GM19452 (cell line): Measurements from ENCODE around the gene GOPC.

Experiments used
- ATAC-seq: cut with Tn5 transposase; IDR thresholded peaks from one replicate; pipeline ENCODE4 v1.9.1; 2021; ENCODE audit not compliant: unreplicated experiment

The GOPC gene

DNA sequence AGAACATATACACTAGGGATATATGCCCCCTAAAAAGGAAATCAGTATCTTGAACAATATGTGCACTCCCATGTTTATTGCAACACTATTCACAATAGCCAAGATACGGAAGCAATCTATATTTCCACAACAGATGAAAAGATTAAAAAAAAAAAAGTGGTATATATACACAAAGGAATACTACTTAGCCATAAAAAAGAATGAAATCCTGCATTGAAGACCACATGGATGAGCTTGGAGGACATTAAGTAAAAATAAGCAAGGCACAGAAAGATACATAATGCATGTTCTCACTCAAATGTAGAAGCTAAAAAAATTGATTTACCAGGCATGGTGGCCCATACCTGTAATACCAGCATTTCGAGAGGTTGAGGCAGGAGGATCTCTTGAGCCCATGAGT lies 4.6 kb downstream of the GOPC start:
- ATAC-seq: no peak

DNA sequence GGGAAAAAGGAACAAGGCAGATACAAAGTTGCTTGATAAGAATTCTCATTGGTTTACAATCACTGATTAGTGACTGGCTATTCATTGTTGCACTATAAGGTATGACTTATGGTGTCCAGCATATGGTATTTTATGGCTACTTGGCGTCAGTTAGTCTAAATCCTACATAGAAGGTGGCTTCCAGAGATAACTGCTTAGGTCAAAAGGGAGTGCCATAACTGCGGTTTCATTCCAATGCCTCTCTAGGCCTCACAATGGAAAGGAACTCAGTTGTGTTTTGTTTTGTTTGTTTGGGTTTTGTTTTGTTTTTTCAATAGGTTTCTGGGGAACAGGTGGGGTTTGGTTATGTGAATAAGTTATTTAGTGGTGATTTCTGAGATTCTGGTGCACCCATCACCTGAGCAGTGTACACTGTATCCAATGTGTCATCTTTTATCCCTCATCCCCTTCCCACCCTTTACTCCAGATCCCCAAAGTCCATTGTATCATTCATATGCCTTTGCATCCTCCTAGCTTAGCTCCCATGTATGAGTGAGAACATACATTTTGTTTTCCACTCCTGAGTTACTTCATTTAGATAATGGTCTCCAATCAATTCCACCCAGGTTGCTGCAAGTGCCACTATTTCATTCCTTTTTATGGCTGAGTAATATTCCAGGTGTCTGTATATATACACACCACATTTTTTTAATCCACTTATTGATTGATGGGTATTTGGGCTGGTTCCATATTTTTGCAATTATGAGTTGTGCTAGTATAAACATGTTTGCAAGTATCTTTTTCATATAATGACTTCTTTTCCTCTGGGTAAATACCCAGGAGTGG lies 7.0 kb downstream of the GOPC start:
- no peak for ATAC-seq

DNA sequence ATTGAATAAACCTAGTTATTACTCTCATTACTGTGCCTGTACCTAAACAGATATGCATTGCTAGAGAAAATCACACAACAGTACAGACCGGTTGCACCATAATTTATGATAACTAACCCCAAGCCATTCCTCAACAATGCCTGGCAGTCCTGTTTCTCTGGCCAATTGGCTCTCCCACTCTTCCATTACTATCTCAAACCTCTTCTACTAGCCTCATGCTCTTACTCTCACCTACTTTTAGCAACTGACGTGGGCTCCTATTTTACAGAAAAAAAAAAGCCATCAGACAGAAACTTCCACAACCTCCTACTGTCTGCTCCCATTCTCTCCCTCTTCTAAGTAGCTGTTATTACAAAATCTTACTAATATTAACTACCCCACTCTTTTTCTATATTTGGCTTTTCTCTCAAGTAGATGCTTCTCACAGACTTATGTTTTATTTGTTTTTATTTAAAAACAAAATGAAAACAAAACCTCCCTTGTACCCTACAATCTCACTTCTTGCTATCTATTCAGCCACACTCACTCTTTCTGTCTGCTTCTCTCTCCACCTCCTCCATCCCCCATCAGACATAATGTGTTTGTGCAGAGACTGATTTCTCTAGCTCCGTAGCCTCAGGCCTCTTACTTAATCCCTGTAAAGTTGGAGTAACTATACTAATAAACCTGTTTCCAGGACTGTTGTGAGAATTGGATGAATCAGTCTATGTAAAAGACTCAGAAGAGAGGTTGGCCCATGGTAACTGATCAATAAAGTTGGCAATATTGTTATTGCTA lies 9.1 kb downstream of the GOPC start:
- ATAC-seq: no peak

DNA sequence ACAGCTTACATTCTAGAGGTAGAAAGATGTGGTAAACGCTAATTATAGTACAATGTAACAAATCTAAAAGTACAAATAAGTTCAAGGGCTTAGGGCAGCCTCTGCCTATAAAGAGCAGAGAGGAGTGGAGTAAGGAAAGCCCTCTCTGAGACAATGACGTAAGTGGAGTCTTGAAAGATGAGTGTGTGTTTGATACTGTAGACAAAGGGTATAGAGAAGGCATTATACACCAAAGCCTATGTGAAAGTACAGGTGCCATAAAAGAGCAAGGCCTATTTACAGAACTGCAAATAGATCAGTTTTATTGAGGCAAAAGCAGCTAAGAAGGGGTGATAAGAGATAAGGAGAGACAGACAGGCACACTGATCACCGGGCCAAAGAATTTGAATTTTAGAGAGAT lies 10.9 kb downstream of the GOPC start:
- no peak for ATAC-seq

DNA sequence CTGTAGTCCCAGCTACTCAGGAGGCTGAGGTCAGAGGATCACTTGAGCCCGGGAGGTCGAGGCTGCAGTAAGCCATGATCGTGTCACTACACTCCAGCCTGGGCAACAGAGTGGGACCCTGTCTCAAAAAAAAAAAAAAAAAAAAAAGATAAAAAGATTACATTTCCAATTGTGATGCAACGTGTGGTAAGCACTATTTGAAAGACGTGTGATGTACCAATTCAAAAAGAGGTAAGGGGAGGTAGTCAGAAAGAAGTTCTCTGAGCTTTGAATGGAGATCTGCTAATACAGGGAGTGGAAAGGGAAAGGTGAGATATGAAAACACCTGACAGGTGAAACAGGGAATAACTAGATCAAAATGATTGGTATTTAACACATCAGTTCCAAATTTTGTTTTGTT lies 11.9 kb downstream of the GOPC start:
- no peak for ATAC-seq

DNA sequence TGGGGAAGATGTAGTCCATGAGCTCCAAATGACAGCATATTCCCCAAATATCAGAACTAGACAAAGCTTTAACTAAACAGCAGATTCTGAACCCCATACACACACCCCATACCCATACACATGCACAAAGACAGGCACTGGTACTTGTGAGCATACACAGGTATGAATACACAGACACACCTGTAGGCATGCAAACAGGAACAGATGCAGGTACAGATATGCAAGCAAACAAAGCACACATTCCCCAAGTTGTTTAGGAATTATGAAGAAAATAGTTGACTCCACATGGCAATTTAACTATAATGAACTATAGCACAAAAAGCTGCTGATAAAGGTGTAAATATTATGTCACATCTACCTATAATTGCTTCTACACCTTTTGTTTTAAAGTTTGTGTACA lies 16.7 kb downstream of the GOPC start:
- ATAC-seq: no peak

DNA sequence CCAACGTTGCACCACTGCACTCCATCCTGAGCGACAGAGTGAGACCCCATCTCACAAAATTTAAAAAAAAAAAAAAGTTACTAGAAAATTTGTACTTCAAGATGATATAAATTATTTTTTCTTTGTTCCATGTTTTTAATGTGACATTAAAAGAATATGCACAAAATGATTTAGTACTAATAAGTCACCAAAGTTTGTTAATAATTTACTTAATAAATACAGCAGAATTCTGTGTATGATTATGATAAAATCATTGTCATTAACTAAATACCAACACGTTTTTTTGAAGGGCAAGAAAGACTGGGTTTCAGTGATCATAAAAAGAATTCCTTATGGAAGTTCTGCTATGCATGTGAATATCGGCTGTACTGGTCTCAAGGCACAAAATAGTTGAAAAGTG lies 28.1 kb downstream of the GOPC start:
- no peak for ATAC-seq

DNA sequence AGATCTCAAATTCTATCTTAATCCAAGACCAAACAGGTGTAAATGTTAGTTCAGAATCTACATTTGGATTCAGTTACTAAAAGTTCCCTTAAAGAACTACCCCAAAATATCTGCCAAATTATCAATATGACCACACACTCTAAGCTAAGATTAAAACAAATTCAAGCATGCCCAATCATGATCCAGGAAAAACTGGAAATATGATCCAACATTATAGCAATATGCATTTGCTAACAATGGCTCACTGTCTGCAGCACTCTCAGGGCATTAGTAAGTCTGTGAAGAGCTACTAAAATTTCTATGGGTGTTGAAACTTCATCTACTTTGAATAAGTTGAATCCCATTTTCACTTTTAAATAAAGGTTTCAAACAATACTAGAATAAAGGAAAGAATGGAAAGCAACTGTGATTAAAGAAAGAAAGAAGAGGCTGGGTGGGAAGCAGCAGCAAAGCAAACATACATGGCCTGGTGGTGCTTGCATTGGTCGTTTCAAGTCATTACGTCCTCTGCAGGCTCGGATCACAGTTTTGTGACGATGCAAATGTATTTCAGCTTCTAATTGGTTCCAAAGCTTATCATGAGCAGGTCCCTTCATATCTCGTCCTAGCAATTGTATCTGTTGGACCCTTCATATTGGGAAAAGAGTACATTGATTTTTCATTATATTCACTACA lies 29.2 kb downstream of the GOPC start:
- ATAC-seq: no peak

DNA sequence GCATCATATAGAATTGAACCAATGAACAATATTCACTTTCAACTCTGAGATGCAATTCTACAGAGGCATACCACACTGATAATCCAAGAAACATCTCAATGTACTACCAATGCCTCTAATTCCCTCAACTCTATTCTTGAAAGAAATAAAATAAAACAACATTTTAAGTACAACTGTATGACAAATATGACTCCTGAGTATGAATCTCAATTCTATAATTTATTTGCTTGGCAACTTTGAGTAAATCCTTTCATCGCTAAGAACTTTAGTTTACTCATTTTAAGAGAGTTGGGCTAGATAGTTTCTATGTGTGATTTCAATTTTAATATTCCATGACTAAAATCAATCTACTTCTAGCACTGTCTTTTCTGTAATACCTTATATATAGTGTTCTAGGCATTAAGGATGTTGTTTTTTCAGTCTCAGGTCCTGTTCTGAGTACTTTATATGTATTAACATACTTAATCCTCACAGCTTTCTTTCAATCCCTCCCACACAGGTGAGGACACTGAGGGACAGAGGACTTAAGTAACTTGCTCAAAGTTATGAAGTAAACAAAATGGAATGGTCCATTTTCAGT lies 33.4 kb downstream of the GOPC start:
- ATAC-seq: no peak

DNA sequence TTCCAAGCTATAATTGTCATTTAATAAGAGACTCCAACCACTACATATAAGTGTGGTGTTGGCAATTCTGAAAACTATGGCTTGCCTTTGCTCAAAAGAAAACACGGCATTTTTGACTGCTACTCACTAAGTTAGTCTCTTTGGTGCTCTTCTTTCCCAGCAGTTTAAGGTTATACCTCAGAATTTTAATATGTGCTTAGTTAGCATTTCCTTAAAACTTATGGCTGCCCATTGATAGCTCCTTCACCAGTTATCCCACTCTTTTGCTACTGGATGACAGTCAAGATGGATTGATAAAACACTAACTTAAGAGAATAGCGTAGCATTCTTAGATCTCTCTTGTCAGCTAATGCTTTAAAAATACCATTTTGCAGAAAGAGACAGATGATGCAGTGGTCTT lies 34.1 kb downstream of the GOPC start:
- ATAC-seq: no peak

DNA sequence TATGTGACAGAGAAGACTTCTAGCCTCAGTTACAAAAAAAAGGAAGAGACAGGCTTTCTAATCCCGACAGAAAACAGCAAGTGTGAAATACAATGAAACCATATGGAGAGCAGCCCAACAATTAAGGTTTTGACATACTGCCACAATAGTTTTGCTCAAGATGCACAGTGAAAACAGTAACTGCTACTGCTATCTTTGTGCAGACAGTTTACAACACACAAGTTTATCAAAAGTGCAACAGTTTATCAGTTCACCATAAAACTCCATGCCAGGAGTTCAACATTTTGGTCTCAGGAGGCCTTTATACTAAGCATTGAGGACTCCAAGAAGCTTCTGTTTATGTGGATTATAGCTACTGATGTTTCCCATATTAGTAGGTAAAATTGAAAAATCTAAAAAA lies 37.6 kb downstream of the GOPC start:
- ATAC-seq: no peak

DNA sequence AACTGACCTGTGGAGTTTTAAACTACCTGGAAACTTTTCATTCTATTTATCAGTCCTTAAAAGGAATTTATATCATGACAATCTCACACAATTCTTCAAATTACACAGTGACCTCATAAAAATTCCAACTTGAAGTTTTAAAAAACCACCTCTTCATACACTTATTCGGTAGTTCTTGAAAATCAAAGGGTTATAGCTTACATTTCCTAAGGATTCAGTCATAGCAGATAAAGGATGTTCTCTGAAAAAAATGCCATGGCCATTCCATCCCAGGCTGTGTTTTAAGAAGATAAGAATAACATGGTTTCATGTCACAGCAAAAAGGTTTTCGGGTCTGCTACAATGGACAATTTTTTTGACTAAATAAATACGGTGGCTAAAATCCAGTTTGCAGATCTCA lies 41.2 kb downstream of the GOPC start:
- ATAC-seq: no peak

DNA sequence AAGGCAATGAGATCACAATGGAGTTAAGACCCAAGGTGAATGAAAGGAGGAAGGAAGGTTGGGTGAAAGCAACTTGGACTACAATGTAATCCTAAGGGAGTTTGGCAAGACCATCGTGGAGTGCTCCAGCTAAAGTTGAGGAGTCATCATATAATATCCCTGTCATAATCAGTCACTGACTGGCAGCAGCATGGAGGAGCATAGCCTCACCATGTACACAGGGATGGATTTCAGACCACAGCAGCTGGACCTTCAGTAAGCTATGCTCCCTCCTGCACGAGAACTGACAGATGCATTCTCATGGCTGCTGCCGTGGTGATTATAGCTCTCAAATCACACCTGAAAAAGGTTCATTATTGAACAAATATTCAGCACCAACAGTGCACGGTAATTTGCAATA lies 43.0 kb downstream of the GOPC start:
- no peak for ATAC-seq

DNA sequence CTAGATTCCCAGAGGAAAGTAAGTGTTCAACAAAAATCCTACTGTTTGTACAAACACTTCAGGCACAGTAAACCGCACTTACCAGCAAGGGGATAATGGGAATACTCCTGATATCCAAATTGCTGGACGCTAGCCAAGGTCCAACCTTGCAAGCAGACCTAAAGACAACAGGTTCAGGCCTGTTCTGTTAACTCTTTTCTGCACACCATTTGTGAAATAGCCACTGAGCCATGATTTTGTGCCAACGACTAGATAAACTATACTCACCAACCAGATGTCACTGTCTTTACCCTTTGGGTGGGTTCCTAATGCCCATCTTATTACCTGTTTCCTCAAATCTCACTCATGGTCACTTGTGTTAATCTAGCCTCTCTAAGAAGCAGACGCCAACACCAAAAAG lies 43.5 kb downstream of the GOPC start:
- no peak for ATAC-seq

DNA sequence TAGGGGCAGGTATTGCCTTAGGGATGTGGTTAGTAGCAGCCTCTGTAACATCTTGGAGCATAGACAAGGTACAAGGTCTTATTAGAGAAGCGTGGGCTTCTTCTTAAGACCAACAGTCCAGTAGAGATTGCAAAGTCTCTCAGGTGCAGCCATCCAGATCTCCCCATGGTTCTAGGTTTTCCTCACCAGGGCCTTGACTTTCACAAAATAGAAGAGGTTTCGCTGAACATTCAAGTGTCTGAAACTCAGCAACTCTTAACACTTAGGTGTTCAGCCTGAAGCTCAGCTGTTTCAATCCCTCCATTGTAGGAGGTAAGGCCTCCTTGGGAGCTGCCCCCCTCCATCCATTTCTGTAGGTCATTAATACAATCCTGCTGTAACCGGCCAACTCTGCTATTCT lies 44.4 kb downstream of the GOPC start:
- no peak for ATAC-seq

DNA sequence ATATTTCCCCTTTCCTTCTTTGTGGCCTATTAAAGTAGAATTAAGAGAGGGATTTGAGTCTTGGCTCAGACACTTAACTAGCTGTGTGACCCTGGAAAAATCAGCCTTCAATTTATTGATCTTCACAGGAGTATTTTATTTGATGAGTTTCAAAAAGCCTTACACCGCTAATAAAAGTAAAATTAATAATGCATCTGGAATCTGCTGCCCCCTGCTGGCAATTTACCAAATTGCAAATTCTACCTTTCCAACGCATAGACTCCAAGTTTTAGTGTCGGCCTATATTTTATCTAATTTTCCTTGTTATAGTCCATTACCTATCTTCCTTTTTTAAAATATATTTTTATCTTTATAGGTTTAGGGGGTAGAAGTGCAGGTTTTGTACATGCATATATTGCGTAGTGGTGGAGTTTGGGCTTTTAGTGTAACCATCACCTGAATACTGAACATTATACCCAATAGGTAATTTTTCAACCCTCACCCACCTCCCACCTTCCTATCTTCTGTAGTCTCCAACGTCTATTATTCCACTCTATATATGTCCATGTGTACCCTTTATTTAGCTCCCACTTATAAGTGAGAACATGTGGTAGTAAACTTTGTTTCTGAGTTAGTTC lies 46.3 kb downstream of the GOPC start:
- ATAC-seq: no peak

DNA sequence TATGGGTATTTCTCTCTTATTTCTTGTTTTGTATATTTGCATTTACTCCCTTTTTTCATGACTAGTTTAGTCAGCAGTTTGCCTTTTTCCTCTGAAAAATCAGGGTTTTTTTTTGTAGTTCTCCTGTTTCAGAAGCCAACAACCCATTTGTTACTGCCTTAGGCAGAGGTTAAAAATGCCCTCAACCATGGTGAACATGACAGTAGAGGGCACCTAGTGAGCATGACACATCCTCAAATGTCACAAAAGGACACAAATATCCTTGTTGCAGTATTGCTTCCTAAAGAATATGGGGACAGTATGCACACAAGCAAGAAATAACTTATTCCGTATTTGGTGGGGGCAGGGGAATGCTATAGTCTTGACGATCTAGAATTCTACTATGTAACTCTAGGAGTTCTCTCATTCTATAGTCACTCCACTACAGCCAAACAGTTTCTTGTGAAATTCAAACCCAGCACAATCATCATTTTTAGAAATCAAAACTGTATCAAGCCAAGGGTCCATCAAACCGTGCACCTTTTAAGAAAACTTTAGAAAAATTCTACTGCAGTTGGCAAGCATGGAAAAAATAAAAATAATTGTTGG lies 47.0 kb downstream of the GOPC start:
- ATAC-seq: no peak

DNA sequence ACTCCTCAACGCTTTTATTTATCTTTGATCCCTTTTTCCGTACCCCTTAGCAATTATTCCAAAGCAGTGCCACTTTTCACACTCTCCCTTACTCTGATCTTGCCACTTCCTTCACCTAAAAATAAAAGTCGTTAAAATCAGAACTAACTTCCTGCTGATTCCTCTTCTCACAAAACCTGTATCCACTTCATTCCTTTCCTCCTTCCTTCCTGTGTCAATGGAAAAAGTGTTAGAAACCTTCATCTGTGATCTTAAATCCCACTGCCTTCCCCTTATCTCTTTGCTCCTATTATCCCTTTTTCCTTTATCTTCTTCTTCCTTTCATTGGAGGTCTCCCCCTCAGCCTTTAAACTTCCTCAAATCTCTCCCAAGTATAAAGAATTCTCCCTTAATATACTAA lies 49.2 kb downstream of the GOPC start:
- ATAC-seq: no peak

DNA sequence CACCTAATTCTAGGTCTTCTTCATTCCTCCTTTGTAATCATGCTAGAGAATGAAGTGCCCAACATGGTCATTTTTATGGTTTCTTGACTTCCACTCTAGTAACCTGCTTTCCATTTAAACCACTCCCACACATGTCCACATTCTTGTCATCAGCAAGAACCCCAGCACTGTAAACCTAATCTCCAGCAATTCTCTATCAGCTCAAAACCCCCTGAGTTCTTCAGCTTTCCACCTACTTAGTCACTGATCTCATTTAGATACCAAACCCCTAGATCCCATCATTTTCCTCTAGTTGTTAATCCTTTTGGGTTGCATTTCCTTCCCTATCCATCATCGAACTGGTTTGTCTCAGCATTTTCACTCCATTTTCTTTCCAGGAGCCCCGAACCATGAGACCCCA lies 49.7 kb downstream of the GOPC start:
- no peak for ATAC-seq

DNA sequence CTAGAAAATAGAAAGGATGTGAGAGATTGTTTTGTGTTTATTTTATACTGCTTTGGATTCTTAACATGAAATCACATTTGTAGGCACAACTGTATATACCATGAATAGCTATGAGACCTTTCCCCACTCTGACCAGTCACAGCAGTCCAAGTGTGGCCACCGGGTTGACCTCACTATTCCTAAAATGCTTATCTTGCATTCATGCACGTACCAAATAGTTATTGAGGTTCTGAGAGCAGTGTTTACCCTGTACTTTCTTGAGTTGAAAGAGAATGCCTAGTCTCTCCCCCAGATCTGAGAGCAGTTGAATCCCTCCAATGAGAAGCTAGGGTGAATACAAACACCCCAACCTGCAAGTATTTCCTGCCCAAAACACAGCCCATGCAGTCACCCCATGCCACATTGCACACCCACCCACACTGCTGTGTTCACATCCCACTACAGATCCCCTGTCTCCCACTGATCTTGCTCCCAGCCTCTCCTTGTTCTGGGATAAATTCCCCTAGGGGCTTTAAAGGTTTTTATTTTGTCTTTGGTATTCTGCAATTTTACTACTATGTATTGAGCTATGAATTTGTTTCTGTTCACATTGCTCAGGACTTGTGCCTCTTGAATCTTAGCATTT lies 51.6 kb downstream of the GOPC start:
- ATAC-seq: no peak
